H1 (cell line): ENCODE measurements around the gene CDCA3. TPM values are rescaled to one million over a fixed set of nuclear protein-coding genes. Genes with fewer than 3 reads are reported as not detected.

Source experiments
- CTBP2 ChIP-seq: IDR thresholded peaks from 2 replicates; pipeline ENCODE4 v1.7.0; 2011; ENCODE audit warnings: borderline replicate concordance, mild to moderate bottlenecking, moderate library complexity, mixed read lengths, low read length; ENCODE audit not compliant: insufficient read depth, insufficient read length
- EGR1 ChIP-seq: IDR thresholded peaks from 2 replicates; pipeline ENCODE4 v1.6.1; 2011; ENCODE audit warnings: low read depth, low read length, borderline replicate concordance
- FOSL1 ChIP-seq: IDR thresholded peaks from 2 replicates; pipeline ENCODE4 v1.6.1; 2011; ENCODE audit warnings: mild to moderate bottlenecking, low read depth, low read length, moderate library complexity; ENCODE audit not compliant: insufficient read depth
- HDAC2 ChIP-seq, 2 experiments: fragments of 300-600 bp in 1 of 2; sonication (generic) in 1 of 2; IDR thresholded peaks; 2 replicates each; pipeline ENCODE4 v1.6.1; 2011 to 2012; ENCODE audit warnings: low read depth in 2 of 2, low read length in 2 of 2, mild to moderate bottlenecking in 2 of 2, moderate library complexity in 2 of 2, borderline replicate concordance in 1 of 2, inconsistent platforms in 1 of 2
- RNF2 ChIP-seq: fragments of 200-900, 300-1000 bp; sonication (generic); IDR thresholded peaks from 2 replicates; pipeline ENCODE4 v1.7.1; 2016; ENCODE audit warnings: borderline replicate concordance, low read depth, mild to moderate bottlenecking, antibody characterized with exemption, low read length; ENCODE audit not compliant: poor library complexity, severe bottlenecking; ENCODE audit errors: missing control alignments
- RXRA ChIP-seq: IDR thresholded peaks from 2 replicates; pipeline ENCODE4 v1.6.1; 2011; ENCODE audit warnings: low read depth, mild to moderate bottlenecking, low read length, moderate library complexity; ENCODE audit not compliant: insufficient read depth
- SP1 ChIP-seq: IDR thresholded peaks from 2 replicates; pipeline ENCODE4 v1.6.1; 2011; ENCODE audit warnings: low read depth, low read length
- SUZ12 ChIP-seq: fragments of 200-600 bp; sonication (generic); IDR thresholded peaks from 2 replicates; pipeline ENCODE4 v1.6.1; 2012; ENCODE audit warnings: mild to moderate bottlenecking, inconsistent platforms, low read length, moderate library complexity, mixed read lengths
- TAF7 ChIP-seq: optimal IDR thresholded peaks from 2 replicates; pipeline ENCODE3; 2011; ENCODE audit warnings: low read depth, mild to moderate bottlenecking, inconsistent platforms, low read length, moderate library complexity, borderline replicate concordance
- polyA plus RNA-seq, 7 experiments: library from polyadenylated mRNA; depleted of rRNA in 3 of 7; stranded (reverse) in 5 of 7; unstranded in 2 of 7; fragments of >200 nt in 5 of 7; fragments of 200-250 nt in 2 of 7; gene quantifications; 1 replicate in 5 of 7; 2 replicates in 1 of 7; 4 replicates in 1 of 7; pipeline versions ENCODE4 v1.2.1 to v1.2.3, GENCODE V29; 2011 to 2013; ENCODE audit warnings: missing spikeins in 2 of 7, mixed read lengths in 2 of 7
- total RNA-seq: library from RNA; stranded (reverse); fragmentation: NEBNext Ultra II Directional; extraction: Animal tissue kit (Norgen Biotek cat#: 25700); gene quantifications from 2 replicates; pipeline ENCODE4 v1.2.1, GENCODE V29; 2021

CDCA3 gene
- total and polyA plus RNA-seq, 2 of the 8 experiments (the other 6 are each of a cell fraction or from before 2014, with no cell fraction given) = 47.7 to 71.2 TPM

DNA sequence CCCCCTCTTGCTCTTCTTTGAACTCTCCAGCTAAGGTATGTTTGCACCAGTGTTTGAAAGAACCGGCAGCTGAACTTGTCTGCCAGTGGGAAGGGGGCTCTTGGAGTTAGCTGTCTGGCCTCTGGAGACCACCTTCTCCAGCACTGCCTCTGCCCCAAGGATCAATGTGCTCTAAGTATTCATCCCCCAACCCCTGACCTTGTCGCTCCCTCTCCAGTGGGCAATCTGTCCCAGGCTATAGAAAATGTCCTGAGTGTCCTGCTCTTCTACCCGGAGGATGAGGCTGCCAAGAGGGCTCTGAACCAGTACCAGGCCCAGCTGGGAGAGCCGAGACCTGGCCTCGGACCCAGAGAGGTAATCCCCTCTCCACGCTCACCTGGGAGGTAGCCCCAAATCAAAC is 20.1 kb downstream of the CDCA3 start (continued):
- TF ChIP-seq FOSL1 (no peak), CTBP2 (no peak), HDAC2 (IDR thresholded peaks at IDR 0.05; ENCODE audit: borderline replicate concordance in 1 of 2, low read depth in 2 of 2, low read length in 2 of 2) (no peak), SUZ12 (no peak), SP1 (no peak), RXRA (no peak), RNF2 (no peak), EGR1 (no peak), TAF7 (no peak)
